ENCODE data around the gene ACO2.
A peak's percentile ranks its signal among the peaks of the same experiment; 100 is the strongest.

DNA sequence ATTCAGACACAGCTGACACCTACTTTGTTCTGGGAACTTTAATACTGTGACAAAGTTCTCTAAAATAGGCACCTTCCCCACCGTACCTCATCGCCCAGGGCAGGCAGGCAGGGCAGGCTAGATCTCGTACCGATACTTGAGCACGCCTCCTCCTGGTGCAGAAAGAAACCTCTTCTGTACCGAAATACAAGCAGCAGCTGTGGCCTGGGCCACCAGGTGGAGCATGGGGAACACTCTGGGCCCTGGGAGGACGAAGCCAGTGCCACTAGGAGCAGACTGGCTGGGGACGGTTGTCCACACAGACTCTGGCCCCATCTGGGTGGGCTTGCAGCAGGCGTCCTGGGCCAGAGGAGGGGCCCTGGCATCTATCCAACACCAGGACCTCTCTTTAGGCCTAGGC, 108.0 kb downstream of the ACO2 start:
- TF ChIP-seq, protein P1, sequence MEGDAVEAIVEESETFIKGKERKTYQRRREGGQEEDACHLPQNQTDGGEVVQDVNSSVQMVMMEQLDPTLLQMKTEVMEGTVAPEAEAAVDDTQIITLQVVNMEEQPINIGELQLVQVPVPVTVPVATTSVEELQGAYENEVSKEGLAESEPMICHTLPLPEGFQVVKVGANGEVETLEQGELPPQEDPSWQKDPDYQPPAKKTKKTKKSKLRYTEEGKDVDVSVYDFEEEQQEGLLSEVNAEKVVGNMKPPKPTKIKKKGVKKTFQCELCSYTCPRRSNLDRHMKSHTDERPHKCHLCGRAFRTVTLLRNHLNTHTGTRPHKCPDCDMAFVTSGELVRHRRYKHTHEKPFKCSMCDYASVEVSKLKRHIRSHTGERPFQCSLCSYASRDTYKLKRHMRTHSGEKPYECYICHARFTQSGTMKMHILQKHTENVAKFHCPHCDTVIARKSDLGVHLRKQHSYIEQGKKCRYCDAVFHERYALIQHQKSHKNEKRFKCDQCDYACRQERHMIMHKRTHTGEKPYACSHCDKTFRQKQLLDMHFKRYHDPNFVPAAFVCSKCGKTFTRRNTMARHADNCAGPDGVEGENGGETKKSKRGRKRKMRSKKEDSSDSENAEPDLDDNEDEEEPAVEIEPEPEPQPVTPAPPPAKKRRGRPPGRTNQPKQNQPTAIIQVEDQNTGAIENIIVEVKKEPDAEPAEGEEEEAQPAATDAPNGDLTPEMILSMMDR (IDR thresholded peaks at IDR 0.05), result peak; percentile 39
- no peak for TF ChIP-seq CHD2 (IDR thresholded peaks at IDR 0.05; ENCODE audit: low read length, partially characterized antibody)
- TF ChIP-seq POLR2AphosphoS5 (IDR thresholded peaks at IDR 0.05; ENCODE audit: low read depth, low read length), result no peak
- TF ChIP-seq, protein P2, sequence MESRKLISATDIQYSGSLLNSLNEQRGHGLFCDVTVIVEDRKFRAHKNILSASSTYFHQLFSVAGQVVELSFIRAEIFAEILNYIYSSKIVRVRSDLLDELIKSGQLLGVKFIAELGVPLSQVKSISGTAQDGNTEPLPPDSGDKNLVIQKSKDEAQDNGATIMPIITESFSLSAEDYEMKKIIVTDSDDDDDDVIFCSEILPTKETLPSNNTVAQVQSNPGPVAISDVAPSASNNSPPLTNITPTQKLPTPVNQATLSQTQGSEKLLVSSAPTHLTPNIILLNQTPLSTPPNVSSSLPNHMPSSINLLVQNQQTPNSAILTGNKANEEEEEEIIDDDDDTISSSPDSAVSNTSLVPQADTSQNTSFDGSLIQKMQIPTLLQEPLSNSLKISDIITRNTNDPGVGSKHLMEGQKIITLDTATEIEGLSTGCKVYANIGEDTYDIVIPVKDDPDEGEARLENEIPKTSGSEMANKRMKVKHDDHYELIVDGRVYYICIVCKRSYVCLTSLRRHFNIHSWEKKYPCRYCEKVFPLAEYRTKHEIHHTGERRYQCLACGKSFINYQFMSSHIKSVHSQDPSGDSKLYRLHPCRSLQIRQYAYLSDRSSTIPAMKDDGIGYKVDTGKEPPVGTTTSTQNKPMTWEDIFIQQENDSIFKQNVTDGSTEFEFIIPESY (IDR thresholded peaks at IDR 0.05; ENCODE audit: borderline replicate concordance, low read depth), result no peak
- TF ChIP-seq EP300 (IDR thresholded peaks at IDR 0.05; ENCODE audit: borderline replicate concordance in 1 of 2, low read depth in 1 of 2, low read length in 1 of 2), result no peak
- TF ChIP-seq RAD21 (IDR thresholded peaks at IDR 0.05; ENCODE audit: low read length), result peak; percentile 50
- no peak for TF ChIP-seq GABPA (IDR thresholded peaks at IDR 0.05; ENCODE audit: low read depth)
- no peak for TF ChIP-seq MAX (IDR thresholded peaks at IDR 0.05; ENCODE audit: low read depth)
- no peak for TF ChIP-seq REST (IDR thresholded peaks at IDR 0.05; ENCODE audit: low read depth, low read length)
- no peak for TF ChIP-seq TEAD4 (IDR thresholded peaks at IDR 0.05; ENCODE audit: borderline replicate concordance, insufficient read depth)
